Natural killer cell (primary cell): Measurements from ENCODE around the gene SSR2. TPM values are rescaled to one million over a fixed set of nuclear protein-coding genes. Genes with fewer than 3 reads are reported as not detected.

Source experiments
- ATAC-seq, 3 donors: fragments of 150-1000 bp in 2 of 3; fragments of 200-7000 bp in 1 of 3; cut with Tn5 transposase; 1 replicate in 1 of 3; 2 replicates in 2 of 3; pipeline ENCODE4 v1.10.0; 2021; ENCODE audit warnings: mild to moderate bottlenecking in 2 of 3, moderate library complexity in 2 of 3
- DNase-seq, 2 donors: peaks; one replicate each; pipeline versions ENCODE4 v3.0.0 to v3.0.0-alpha.2; 2013 to 2021; ENCODE audit warnings: mixed read lengths in 1 of 2
- H3K27ac ChIP-seq: one replicate; pipeline ENCODE4 v1.5.1; 2013; ENCODE audit warnings: mild to moderate bottlenecking, low read length
- H3K27me3 ChIP-seq: one replicate; pipeline ENCODE4 v1.6.1; 2013; ENCODE audit warnings: low read length; ENCODE audit not compliant: control insufficient read depth, insufficient read depth
- H3K36me3 ChIP-seq: one replicate; pipeline ENCODE4 v1.6.1; 2013; ENCODE audit warnings: low read length; ENCODE audit not compliant: control insufficient read depth, insufficient read depth
- H3K4me1 ChIP-seq: one replicate; pipeline ENCODE4 v1.6.1; 2013; ENCODE audit warnings: low read length; ENCODE audit not compliant: control insufficient read depth, insufficient read depth
- H3K4me3 ChIP-seq: one replicate; pipeline ENCODE4 v1.5.1; 2013; ENCODE audit warnings: low read length
- H3K9me3 ChIP-seq: one replicate; pipeline ENCODE4 v1.6.1; 2013; ENCODE audit warnings: low read length; ENCODE audit not compliant: control insufficient read depth, insufficient read depth
- H3K27ac Mint-ChIP-seq, 2 donors: one replicate each; pipeline ENCODE4 v1.8.0; 2022; ENCODE audit warnings: mild to moderate bottlenecking in 2 of 2, mixed read lengths in 2 of 2, moderate library complexity in 1 of 2
- H3K27me3 Mint-ChIP-seq, 2 donors: one replicate each; pipeline ENCODE4 v1.8.0; 2022; ENCODE audit warnings: low read depth in 2 of 2, mixed read lengths in 2 of 2
- H3K36me3 Mint-ChIP-seq: one replicate; pipeline ENCODE4 v1.8.0; 2022; ENCODE audit warnings: mixed read lengths
- H3K4me1 Mint-ChIP-seq, 2 donors: one replicate each; pipeline ENCODE4 v1.8.0; 2022; ENCODE audit warnings: mixed read lengths in 2 of 2
- H3K4me3 Mint-ChIP-seq: one replicate; pipeline ENCODE4 v1.8.0; 2022; ENCODE audit warnings: mild to moderate bottlenecking, moderate library complexity, mixed read lengths
- H3K9me3 Mint-ChIP-seq, 2 donors: one replicate each; pipeline ENCODE4 v1.8.0; 2022; ENCODE audit warnings: mixed read lengths in 2 of 2
- WGBS: methylation state at CpG from one replicate; pipeline ENCODE4 v1.1.7; 2013; ENCODE audit warnings: missing lambda C conversion rate; ENCODE audit not compliant: insufficient coverage; 5-methylcytosine and 5-hydroxymethylcytosine counted together
- intact Hi-C: fragments of 100-400 bp; cut with micrococcal nuclease; formaldehyde crosslinking; loops from one replicate; pipeline ENCODE4 v1.14.2; 2022
- total RNA-seq, 4 donors: library from RNA; stranded (reverse); fragments of 120-200 nt in 1 of 4; gene quantifications; one replicate each; pipeline versions ENCODE4 v1.2.3 to v1.2.4, GENCODE V29; 2013 to 2022
- TF ChIP-seq, protein P1 (sequence below): fragments of 200-600 bp; IDR thresholded peaks from one replicate; pipeline ENCODE4 v1.8.0; 2022; ENCODE audit warnings: antibody characterized with exemption

SSR2 gene
- total RNA-seq, 3 donors from 2014 or later (not counting 1 experiment from before 2014, with no cell fraction given) = 209 to 215 (median 211) TPM

GRCh38 chr1:156052862-156053767 lies 32.4 kb upstream of the SSR2 start:
- H3K9me3 Mint-ChIP-seq = no peaks in the 10 kb centered on the region

GRCh38 chr1:156051011-156051725 lies 30.4 kb upstream of the SSR2 start:
- no peaks in the 10 kb centered on the region for H3K36me3 Mint-ChIP-seq

More at GRCh38 chr1:156052862-156053767, 32.4 kb upstream of the SSR2 start:
- peak; percentile 18 to 20 (median 18) for ATAC-seq
- Histone ChIP-seq H3K9me3 (no peaks in the 10 kb centered on the region), H3K27ac (peak overlapping the region; percentile 41), H3K4me1 (peaks cover 27% of the 10 kb centered on the region), H3K27me3 (no peaks in the 10 kb centered on the region), H3K36me3 (peaks cover 11% of the 10 kb centered on the region), H3K4me3 (peak overlapping the region; percentile 70)
- Mint-ChIP-seq H3K4me1 (peaks cover 32 to 33% of the 10 kb centered on the region in 2 donors), H3K4me3 (peak overlapping the region; percentile 93), H3K27me3 (no peaks in the 10 kb centered on the region), H3K27ac (peak overlapping the region; percentile 80 to 85), H3K36me3 (no peaks in the 10 kb centered on the region)
- intact Hi-C loops = no loop called here
- DNase-seq = peak; percentile 43 to 78
- WGBS = 1% methylated on average over 44 of the region's 63 CpGs
- TF ChIP-seq, protein P1, sequence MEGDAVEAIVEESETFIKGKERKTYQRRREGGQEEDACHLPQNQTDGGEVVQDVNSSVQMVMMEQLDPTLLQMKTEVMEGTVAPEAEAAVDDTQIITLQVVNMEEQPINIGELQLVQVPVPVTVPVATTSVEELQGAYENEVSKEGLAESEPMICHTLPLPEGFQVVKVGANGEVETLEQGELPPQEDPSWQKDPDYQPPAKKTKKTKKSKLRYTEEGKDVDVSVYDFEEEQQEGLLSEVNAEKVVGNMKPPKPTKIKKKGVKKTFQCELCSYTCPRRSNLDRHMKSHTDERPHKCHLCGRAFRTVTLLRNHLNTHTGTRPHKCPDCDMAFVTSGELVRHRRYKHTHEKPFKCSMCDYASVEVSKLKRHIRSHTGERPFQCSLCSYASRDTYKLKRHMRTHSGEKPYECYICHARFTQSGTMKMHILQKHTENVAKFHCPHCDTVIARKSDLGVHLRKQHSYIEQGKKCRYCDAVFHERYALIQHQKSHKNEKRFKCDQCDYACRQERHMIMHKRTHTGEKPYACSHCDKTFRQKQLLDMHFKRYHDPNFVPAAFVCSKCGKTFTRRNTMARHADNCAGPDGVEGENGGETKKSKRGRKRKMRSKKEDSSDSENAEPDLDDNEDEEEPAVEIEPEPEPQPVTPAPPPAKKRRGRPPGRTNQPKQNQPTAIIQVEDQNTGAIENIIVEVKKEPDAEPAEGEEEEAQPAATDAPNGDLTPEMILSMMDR = peak; percentile 15

GRCh38 chr1:156050376-156050775 lies 29.6 kb upstream of the SSR2 start:
- TF ChIP-seq, protein P1 = no peak
- intact Hi-C loops = no loop called here
- ATAC-seq = no peak

More at GRCh38 chr1:156051011-156051725, 30.4 kb upstream of the SSR2 start:
- no peaks in the 10 kb centered on the region for H3K27me3 ChIP-seq
- peaks cover 14% of the 10 kb centered on the region for H3K36me3 ChIP-seq
- DNase-seq (no peak), ATAC-seq (no peak)
- no peak overlapping the region for H3K4me3 ChIP-seq
- H3K4me1 Mint-ChIP-seq = peaks cover 29% of the 10 kb centered on the region in 2 donors
- H3K9me3 Mint-ChIP-seq = no peaks in the 10 kb centered on the region
- no peak overlapping the region for H3K27ac ChIP-seq
- 96% methylated on average over 5 of the region's 7 CpGs for WGBS
- peaks cover 27% of the 10 kb centered on the region for H3K4me1 ChIP-seq
- no peak overlapping the region for H3K27ac Mint-ChIP-seq
- H3K9me3 ChIP-seq = no peaks in the 10 kb centered on the region
- intact Hi-C loops = no loop called here
- no peaks in the 10 kb centered on the region for H3K27me3 Mint-ChIP-seq
- TF ChIP-seq, protein P1 = no peak
- H3K4me3 Mint-ChIP-seq = no peak overlapping the region

More at GRCh38 chr1:156050376-156050775, 29.6 kb upstream of the SSR2 start:
- H3K36me3 Mint-ChIP-seq = no peaks in the 10 kb centered on the region
- peak overlapping the region; percentile 6 for H3K4me3 Mint-ChIP-seq
- Histone ChIP-seq H3K27me3 (no peaks in the 10 kb centered on the region), H3K36me3 (peaks cover 14% of the 10 kb centered on the region), H3K9me3 (no peaks in the 10 kb centered on the region), H3K27ac (no peak overlapping the region), H3K4me3 (no peak overlapping the region), H3K4me1 (peaks cover 20% of the 10 kb centered on the region)
- peaks cover 22% of the 10 kb centered on the region in 2 donors for H3K4me1 Mint-ChIP-seq
- no peaks in the 10 kb centered on the region for H3K27me3 Mint-ChIP-seq
- no peaks in the 10 kb centered on the region for H3K9me3 Mint-ChIP-seq
- DNase-seq = no peak
- no peak overlapping the region for H3K27ac Mint-ChIP-seq
- 95% methylated on average over 4 of the region's 4 CpGs for WGBS
